H1 (cell line): ENCODE measurements around the gene TCF19. TPM values are rescaled to one million over a fixed set of nuclear protein-coding genes. Genes with fewer than 3 reads are reported as not detected.

Source experiments
- CTCF ChIA-PET: fragments of 300-600 bp; sonication (Branson Sonifier 250); formaldehyde crosslinking; loops from one replicate; lab custom pipeline; 2021; ENCODE audit not compliant: partially characterized antibody; lab: Charles Lee
- POLR2A ChIA-PET: fragments of 300-600 bp; sonication (Branson Sonifier 250); formaldehyde crosslinking; loops from one replicate; lab custom pipeline; 2021; ENCODE audit warnings: inconsistent platforms; ENCODE audit not compliant: partially characterized antibody; lab: Charles Lee
- DNase-seq, 2 experiments: peaks; one replicate each; pipeline versions ENCODE4 v3.0.0 to v3.0.0-alpha.2; 2010 to 2022; ENCODE audit warnings: low spot score in 2 of 2, low read depth in 1 of 2, mixed read lengths in 1 of 2
- FAIRE-seq: peaks from 2 replicates; lab custom pipeline; 2011; peaks lifted over from hg19 to GRCh38; lab: Jason Lieb, UNC
- H2AFZ ChIP-seq: 2 replicates; pipeline ENCODE4 v1.8.1; 2012; ENCODE audit warnings: low read length, inconsistent platforms
- H2AK5ac ChIP-seq: 2 replicates; pipeline ENCODE4 v1.6.1; 2013; ENCODE audit warnings: low read depth, low read length
- H2BK120ac ChIP-seq: replicated peaks from 2 replicates; pipeline ENCODE3; 2013; ENCODE audit warnings: low read depth, low read length, inconsistent platforms
- H2BK12ac ChIP-seq: 2 replicates; pipeline ENCODE4 v1.6.1; 2013; ENCODE audit warnings: low read depth, low read length
- H2BK15ac ChIP-seq: 2 replicates; pipeline ENCODE4 v1.6.1; 2013; ENCODE audit warnings: low read length
- H2BK20ac ChIP-seq: 2 replicates; pipeline ENCODE4 v1.6.1; 2013; ENCODE audit warnings: low read length
- H2BK5ac ChIP-seq: 2 replicates; pipeline ENCODE4 v1.6.1; 2013; ENCODE audit warnings: low read depth, low read length
- H3K14ac ChIP-seq: 2 replicates; pipeline ENCODE4 v1.6.1; 2013; ENCODE audit warnings: inconsistent platforms; ENCODE audit not compliant: insufficient read length
- H3K18ac ChIP-seq: 2 replicates; pipeline ENCODE4 v1.6.1; 2013; ENCODE audit warnings: low read length; ENCODE audit errors: extremely low read depth
- H3K23ac ChIP-seq: 2 replicates; pipeline ENCODE4 v1.6.1; 2013; ENCODE audit warnings: inconsistent platforms; ENCODE audit not compliant: insufficient read length
- H3K23me2 ChIP-seq: 2 replicates; pipeline ENCODE4 v1.6.1; 2013; ENCODE audit warnings: low read depth, low read length
- H3K27ac ChIP-seq: 2 replicates; pipeline ENCODE4 v1.6.1; 2011; ENCODE audit warnings: low read depth, low read length, inconsistent platforms
- H3K27me3 ChIP-seq, 4 experiments: replicated peaks in 1 of 4; 1 replicate in 1 of 4; 2 replicates in 3 of 4; pipeline versions ENCODE4 v1.6.1 to v1.8.1; 2011 to 2013; ENCODE audit warnings: low read length in 3 of 4, mild to moderate bottlenecking in 3 of 4, inconsistent platforms in 2 of 4, mixed read lengths in 2 of 4, moderate library complexity in 1 of 4; ENCODE audit not compliant: control insufficient read depth in 3 of 4, insufficient read depth in 3 of 4; ENCODE audit errors: extremely low read depth in 1 of 4
- H3K36me3 ChIP-seq, 4 experiments: 2 replicates each; pipeline versions ENCODE4 v1.6.1 to v1.8.1; 2011 to 2013; ENCODE audit warnings: mild to moderate bottlenecking in 4 of 4, low read length in 3 of 4, moderate library complexity in 2 of 4, control low read depth in 1 of 4, inconsistent platforms in 1 of 4; ENCODE audit not compliant: insufficient read depth in 4 of 4, control insufficient read depth in 2 of 4
- H3K4ac ChIP-seq: replicated peaks from 2 replicates; pipeline ENCODE3; 2013; ENCODE audit warnings: low read length, low read depth, mixed read lengths, inconsistent platforms; ENCODE audit not compliant: insufficient read length
- H3K4me1 ChIP-seq, 4 experiments: replicated peaks in 1 of 4; 1 replicate in 1 of 4; 2 replicates in 3 of 4; pipeline versions ENCODE4 v1.6.1 to v1.8.1; 2011 to 2013; ENCODE audit warnings: low read length in 3 of 4, inconsistent platforms in 2 of 4, mixed read lengths in 1 of 4; ENCODE audit not compliant: insufficient read depth in 4 of 4, control insufficient read depth in 3 of 4
- H3K4me2 ChIP-seq, 2 experiments: 2 replicates each; pipeline versions ENCODE4 v1.6.1 to v1.8.1; 2011 to 2013; ENCODE audit warnings: low read depth in 2 of 2, low read length in 2 of 2, control low read depth in 1 of 2, inconsistent platforms in 1 of 2, mild to moderate bottlenecking in 1 of 2; ENCODE audit not compliant: insufficient read depth in 1 of 2
- H3K4me3 ChIP-seq, 4 experiments: fragments of 200-600, 300-600 bp in 1 of 4; sonication (generic), shearing (Covaris generic), sonication (Bioruptor Twin) in 1 of 4; 2 replicates each; pipeline versions ENCODE4 v1.5.1 to v1.8.1; 2011 to 2016; ENCODE audit warnings: low read length in 4 of 4, low read depth in 3 of 4, control low read depth in 2 of 4, inconsistent platforms in 2 of 4, mild to moderate bottlenecking in 2 of 4, mixed read lengths in 1 of 4, moderate library complexity in 1 of 4; ENCODE audit not compliant: insufficient read depth in 2 of 4; ENCODE audit errors: extremely low read depth in 1 of 4
- H3K56ac ChIP-seq: replicated peaks from 2 replicates; pipeline ENCODE3; 2013; ENCODE audit warnings: low read depth, mild to moderate bottlenecking, mixed read lengths, low read length, inconsistent platforms; ENCODE audit not compliant: insufficient read length
- H3K79me1 ChIP-seq: 2 replicates; pipeline ENCODE4 v1.6.1; 2013; ENCODE audit warnings: low read depth, low read length, control low read depth
- H3K79me2 ChIP-seq, 2 experiments: 2 replicates each; pipeline versions ENCODE4 v1.6.1 to v1.8.1; 2012 to 2013; ENCODE audit warnings: low read length in 2 of 2, mild to moderate bottlenecking in 2 of 2, inconsistent platforms in 1 of 2; ENCODE audit not compliant: insufficient read depth in 2 of 2, control insufficient read depth in 1 of 2
- H3K9ac ChIP-seq, 4 experiments: replicated peaks in 1 of 4; 1 replicate in 1 of 4; 2 replicates in 3 of 4; pipeline versions ENCODE4 v1.6.1 to v1.8.1; 2011 to 2013; ENCODE audit warnings: low read depth in 3 of 4, low read length in 3 of 4, control low read depth in 2 of 4, mild to moderate bottlenecking in 2 of 4, moderate library complexity in 2 of 4, inconsistent platforms in 1 of 4; ENCODE audit errors: extremely low read depth in 1 of 4
- H3K9me3 ChIP-seq, 2 experiments: 2 replicates each; pipeline versions ENCODE4 v1.6.1 to v1.8.1; 2012 to 2013; ENCODE audit warnings: mild to moderate bottlenecking in 2 of 2, moderate library complexity in 2 of 2, control low read depth in 1 of 2, inconsistent platforms in 1 of 2, low read depth in 1 of 2, low read length in 1 of 2, mixed read lengths in 1 of 2; ENCODE audit not compliant: insufficient read depth in 2 of 2
- H4K20me1 ChIP-seq, 2 experiments: replicated peaks in 1 of 2; 2 replicates each; pipeline versions ENCODE3 to v1.8.1; 2011 to 2013; ENCODE audit warnings: inconsistent platforms in 2 of 2, low read length in 2 of 2, mild to moderate bottlenecking in 1 of 2; ENCODE audit not compliant: insufficient read depth in 2 of 2, control insufficient read depth in 1 of 2
- H4K5ac ChIP-seq: 2 replicates; pipeline ENCODE4 v1.6.1; 2013; ENCODE audit warnings: low read length, low read depth, mixed read lengths, inconsistent platforms; ENCODE audit not compliant: insufficient read length
- H4K8ac ChIP-seq: 2 replicates; pipeline ENCODE4 v1.8.0; 2013; ENCODE audit warnings: mild to moderate bottlenecking, moderate library complexity, low read length, inconsistent platforms; ENCODE audit not compliant: insufficient read depth; ENCODE audit errors: extremely low read depth
- H4K91ac ChIP-seq: replicated peaks from 2 replicates; pipeline ENCODE3; 2013; ENCODE audit warnings: low read length, mixed read lengths, inconsistent platforms; ENCODE audit not compliant: insufficient read length
- CHD2 ChIP-seq: IDR thresholded peaks from 2 replicates; pipeline ENCODE4 v1.6.1; 2012; ENCODE audit warnings: low read length, improper control_type of control experiment
- KDM4A ChIP-seq: IDR thresholded peaks from one replicate; pipeline ENCODE4 v1.7.1; 2012; ENCODE audit warnings: low read depth, mild to moderate bottlenecking, moderate library complexity, low read length, inconsistent platforms; ENCODE audit not compliant: severe bottlenecking
- PHF8 ChIP-seq: fragments of 200-600 bp; sonication (generic); conservative IDR thresholded peaks from 2 replicates; pipeline ENCODE4 v1.7.1; 2012; ENCODE audit warnings: low read depth, mild to moderate bottlenecking, inconsistent platforms, low read length, moderate library complexity
- SIN3A ChIP-seq, 2 experiments: IDR thresholded peaks in 1 of 2; conservative IDR thresholded peaks in 1 of 2; 2 replicates each; pipeline ENCODE4 v1.6.1; 2011 to 2012; ENCODE audit warnings: low read length in 2 of 2, improper control_type of control experiment in 1 of 2, low read depth in 1 of 2, mild to moderate bottlenecking in 1 of 2
- SP4 ChIP-seq: IDR thresholded peaks from 2 replicates; pipeline ENCODE4 v1.6.1; 2012; ENCODE audit warnings: low read length, inconsistent platforms
- WGBS, 2 experiments: shearing (Covaris generic) in 1 of 2; methylation state at CpG; one replicate each; pipeline versions ENCODE4 v1.1.6 to v1.1.7; 2013 to 2015; ENCODE audit warnings: low lambda C conversion rate in 2 of 2, mixed read lengths in 2 of 2, inconsistent platforms in 1 of 2, low coverage in 1 of 2, missing lambda C conversion rate in 1 of 2; ENCODE audit not compliant: insufficient replicate concordance in 2 of 2, insufficient coverage in 1 of 2, insufficient read length in 1 of 2; ENCODE audit errors: extremely low coverage in 1 of 2, missing lambda C conversion rate in 1 of 2; 5-methylcytosine and 5-hydroxymethylcytosine counted together
- polyA plus RNA-seq, 7 experiments: library from polyadenylated mRNA; depleted of rRNA in 3 of 7; stranded (reverse) in 5 of 7; unstranded in 2 of 7; fragments of >200 nt in 5 of 7; fragments of 200-250 nt in 2 of 7; gene quantifications; 1 replicate in 5 of 7; 2 replicates in 1 of 7; 4 replicates in 1 of 7; pipeline versions ENCODE4 v1.2.1 to v1.2.3, GENCODE V29; 2011 to 2013; ENCODE audit warnings: missing spikeins in 2 of 7, mixed read lengths in 2 of 7
- total RNA-seq: library from RNA; stranded (reverse); fragmentation: NEBNext Ultra II Directional; extraction: Animal tissue kit (Norgen Biotek cat#: 25700); gene quantifications from 2 replicates; pipeline ENCODE4 v1.2.1, GENCODE V29; 2021

Gene TCF19
- total and polyA plus RNA-seq, 2 of the 8 experiments (the other 6 are each of a cell fraction or from before 2014, with no cell fraction given) = 7.2 to 11.0 TPM

DNA sequence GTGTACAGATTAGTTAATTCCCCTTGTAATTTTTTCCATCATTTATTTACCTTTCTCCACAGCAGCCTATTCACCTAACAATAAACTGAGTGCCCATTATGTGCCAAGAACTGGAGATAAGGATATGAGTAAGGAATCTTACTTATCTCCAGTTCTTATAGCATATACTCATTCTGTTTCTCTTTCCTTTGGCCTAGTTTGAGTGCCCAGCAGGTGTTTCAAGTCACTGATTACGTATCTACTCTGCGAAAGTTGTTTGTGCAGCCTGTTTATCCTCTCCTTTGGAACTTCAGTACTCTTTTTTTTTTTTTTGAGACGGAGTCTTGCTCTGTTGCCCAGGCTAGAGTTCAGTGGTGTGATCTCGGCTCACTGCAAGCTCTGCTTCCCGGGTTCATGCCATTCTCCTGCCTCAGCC is 29.4 kb downstream of the TCF19 start:
- Histone ChIP-seq H3K9me3 (no peaks in the 10 kb centered on the region; a peak in 1 of 4 replicates), H2BK120ac (no peak overlapping the region), H2BK12ac (no peak overlapping the region), H2AK5ac (no peak overlapping the region), H4K91ac (no peak overlapping the region), H3K4me1 (peaks cover 0 to 9% (median 2%) of the 10 kb centered on the region in 4 experiments; a peak in 3 of 7 replicates), H4K5ac (no peak overlapping the region), H3K79me2 (no peaks in the 10 kb centered on the region), H2BK20ac (no peak overlapping the region), H3K36me3 (no peaks in the 10 kb centered on the region), H3K18ac (no peak overlapping the region), H3K4me3 (no peak overlapping the region), H2BK15ac (no peak overlapping the region), H3K27me3 (no peaks in the 10 kb centered on the region), H3K23me2 (no peaks in the 10 kb centered on the region), H3K4ac (no peak overlapping the region), H3K4me2 (no peak overlapping the region), H3K9ac (no peak overlapping the region), H2BK5ac (no peak overlapping the region), H3K56ac (no peak overlapping the region), H4K20me1 (no peaks in the 10 kb centered on the region), H3K23ac (no peak overlapping the region), H2AFZ (no peak overlapping the region), H3K79me1 (no peaks in the 10 kb centered on the region), H3K14ac (no peak overlapping the region), H4K8ac (no peak overlapping the region), H3K27ac (no peak overlapping the region)
- FAIRE-seq (no peak), DNase-seq (no peak)
- 100% methylated on average over 4 of the region's 5 CpGs; no CpG with 5 or more reads in 1 of the 2 experiments for WGBS, 2 experiments
- TF ChIP-seq CHD2 (no peak), SIN3A (conservative IDR thresholded peaks at IDR 0.05 in 1 of 2, IDR thresholded peaks at IDR 0.05 in 1 of 2; ENCODE audit: low read depth in 1 of 2, low read length in 2 of 2) (no peak), PHF8 (no peak), KDM4A (no peak), SP4 (no peak)
- ChIA-PET POLR2A (interaction anchor here (61.6 kb wide), 1 partner anchor 40 kb away, joined by 2251 read pairs; the partner anchor contains the start of genes CCHCR1, CDSN, POU5F1 and PSORS1C1), CTCF (interaction anchor here (0.9 to 11.0 kb wide), 5 partner anchors 14 to 55 kb away, joined by 3 to 94 read pairs (median 8); no protein-coding TSS in a partner anchor)
